CD8-positive, alpha-beta memory T cell (primary cell): ENCODE data around the gene MARCHF6. TPM values are rescaled to one million over a fixed set of nuclear protein-coding genes. Genes with fewer than 3 reads are reported as not detected.

Experiments
- CTCF ChIA-PET: fragments of 350-600 bp; sonication (Branson Sonifier 250); formaldehyde crosslinking; loops from one replicate; lab custom pipeline; 2021; ENCODE audit warnings: antibody characterized with exemption; lab: Charles Lee
- POLR2A ChIA-PET: fragments of 350-600 bp; sonication (Branson Sonifier 250); formaldehyde crosslinking; loops from one replicate; lab custom pipeline; 2021; ENCODE audit warnings: antibody characterized with exemption; lab: Charles Lee
- DNase-seq, 5 donors: peaks; one replicate each; pipeline versions ENCODE4 v3.0.0 to v3.0.0-alpha.2; 2020 to 2022; ENCODE audit warnings: mixed read lengths in 1 of 5
- H3K27ac ChIP-seq: one replicate; pipeline ENCODE4 v1.7.0; 2013; ENCODE audit warnings: low read depth, mild to moderate bottlenecking, low read length, moderate library complexity
- H3K27me3 ChIP-seq: 2 replicates; pipeline ENCODE4 v1.7.0; 2013; ENCODE audit warnings: low read length, mild to moderate bottlenecking; ENCODE audit not compliant: insufficient read depth, poor library complexity, severe bottlenecking
- H3K36me3 ChIP-seq: 2 replicates; pipeline ENCODE4 v1.7.0; 2013; ENCODE audit warnings: mild to moderate bottlenecking, low read length, moderate library complexity; ENCODE audit not compliant: insufficient read depth
- H3K4me1 ChIP-seq: 2 replicates; pipeline ENCODE4 v1.7.0; 2013; ENCODE audit warnings: mild to moderate bottlenecking, low read length, moderate library complexity; ENCODE audit not compliant: insufficient read depth
- H3K4me3 ChIP-seq: 2 replicates; pipeline ENCODE4 v1.7.0; 2013; ENCODE audit warnings: mild to moderate bottlenecking, low read length
- H3K9me3 ChIP-seq: 2 replicates; pipeline ENCODE4 v1.7.0; 2013; ENCODE audit warnings: mild to moderate bottlenecking, low read length
- H3K27ac Mint-ChIP-seq, 8 donors: one replicate each; pipeline ENCODE4 v1.8.0; 2020 to 2021; ENCODE audit warnings: mixed read lengths in 8 of 8, mild to moderate bottlenecking in 6 of 8, inconsistent platforms in 3 of 8, moderate library complexity in 3 of 8
- H3K27me3 Mint-ChIP-seq, 2 donors: one replicate each; pipeline ENCODE4 v1.8.0; 2020 to 2021; ENCODE audit warnings: mixed read lengths in 2 of 2, mild to moderate bottlenecking in 1 of 2, moderate library complexity in 1 of 2
- H3K36me3 Mint-ChIP-seq, 3 donors: one replicate each; pipeline ENCODE4 v1.8.0; 2020 to 2021; ENCODE audit warnings: mixed read lengths in 3 of 3, inconsistent platforms in 1 of 3, mild to moderate bottlenecking in 1 of 3
- H3K4me1 Mint-ChIP-seq, 3 donors: one replicate each; pipeline ENCODE4 v1.8.0; 2020 to 2021; ENCODE audit warnings: mixed read lengths in 3 of 3, inconsistent platforms in 1 of 3, mild to moderate bottlenecking in 1 of 3
- H3K4me3 Mint-ChIP-seq, 7 donors: one replicate each; pipeline ENCODE4 v1.8.0; 2020 to 2021; ENCODE audit warnings: mixed read lengths in 7 of 7, mild to moderate bottlenecking in 6 of 7, moderate library complexity in 4 of 7, inconsistent platforms in 2 of 7
- H3K9me3 Mint-ChIP-seq, 5 donors: one replicate each; pipeline ENCODE4 v1.8.0; 2020 to 2022; ENCODE audit warnings: mixed read lengths in 5 of 5, mild to moderate bottlenecking in 3 of 5, moderate library complexity in 2 of 5, inconsistent platforms in 1 of 5
- polyA plus RNA-seq: library from polyadenylated mRNA; unstranded; fragments of 300-500 nt; fragmentation: Illumina TruSeq; gene quantifications from one replicate; pipeline ENCODE4 v1.2.3, GENCODE V29; 2021
- total RNA-seq, 2 experiments: library from RNA; stranded (reverse); gene quantifications; one replicate each; pipeline ENCODE4 v1.2.3, GENCODE V29; 2021

Gene MARCHF6
- total and polyA plus RNA-seq, 3 experiments from 2014 or later: 54.2 to 110 (median 103) TPM

DNA sequence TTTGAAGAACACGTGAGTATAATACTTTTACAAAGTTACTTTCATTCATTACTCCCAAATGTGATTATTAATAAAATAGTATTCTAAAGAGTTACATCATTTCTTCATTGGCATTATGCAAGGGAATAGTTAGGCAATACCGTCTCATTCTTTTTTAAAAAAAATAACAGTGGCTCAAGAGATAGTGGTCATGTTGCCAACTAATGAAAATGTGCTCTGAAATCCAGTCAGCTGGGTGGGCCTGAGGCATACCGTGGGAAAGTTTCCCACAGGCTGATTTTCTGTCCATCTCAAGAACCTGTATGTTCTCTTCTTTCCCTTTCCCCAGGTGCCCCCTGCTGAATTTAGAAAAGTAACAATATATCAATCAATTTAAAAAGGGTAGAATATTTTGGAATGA, 47.3 kb downstream of the MARCHF6 start:
- CTCF ChIA-PET: interaction anchor here (0.7 kb wide), 1 partner anchor 17 kb away, joined by 3 read pairs; no protein-coding TSS in a partner anchor
- Mint-ChIP-seq H3K4me1 (peaks cover 2 to 18% (median 7%) of the 10 kb centered on the region in 3 donors), H3K36me3 (peaks cover 0 to 82% (median 27%) of the 10 kb centered on the region in 3 donors), H3K27ac (no peak overlapping the region), H3K9me3 (no peaks in the 10 kb centered on the region), H3K4me3 (no peak overlapping the region), H3K27me3 (no peaks in the 10 kb centered on the region)
- no peaks in the 10 kb centered on the region for H3K9me3 ChIP-seq
- peaks cover 58% of the 10 kb centered on the region for H3K36me3 ChIP-seq
- no peaks in the 10 kb centered on the region for H3K27me3 ChIP-seq
- no peaks in the 10 kb centered on the region for H3K4me1 ChIP-seq
- no peak for DNase-seq
- POLR2A ChIA-PET: no interaction called here
- H3K27ac ChIP-seq: no peak overlapping the region
- no peak overlapping the region for H3K4me3 ChIP-seq

DNA sequence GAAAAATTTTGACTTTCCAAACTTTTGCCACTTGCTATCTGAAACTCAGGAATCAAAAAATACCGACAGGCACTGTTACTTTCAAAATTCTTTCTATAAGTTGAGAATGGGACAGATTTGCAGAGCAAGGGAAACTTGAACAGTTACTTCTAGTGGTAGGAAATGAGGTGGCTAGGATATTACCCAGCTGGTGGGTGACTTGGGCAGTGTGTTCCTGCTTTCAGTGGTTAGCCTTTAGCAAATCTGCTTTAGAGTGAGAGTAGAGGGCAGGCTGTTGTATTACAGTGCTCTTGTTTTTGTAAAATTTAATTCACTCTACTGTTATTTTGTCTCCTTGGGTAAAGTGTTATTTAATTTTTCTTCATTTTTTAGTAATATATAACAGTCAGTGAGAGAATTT, 48.0 kb downstream of the MARCHF6 start:
- CTCF ChIA-PET: interaction anchor here (0.7 kb wide), 1 partner anchor 17 kb away, joined by 3 read pairs; no protein-coding TSS in a partner anchor
- no peak overlapping the region for H3K4me3 ChIP-seq
- Mint-ChIP-seq H3K36me3 (peaks cover 0 to 83% (median 22%) of the 10 kb centered on the region in 3 donors), H3K4me3 (no peak overlapping the region), H3K27me3 (no peaks in the 10 kb centered on the region), H3K9me3 (no peaks in the 10 kb centered on the region), H3K27ac (peak overlapping the region in 1 of 8 donors; percentile 35), H3K4me1 (peaks cover 2 to 12% (median 5%) of the 10 kb centered on the region in 3 donors)
- no peak overlapping the region for H3K27ac ChIP-seq
- no peaks in the 10 kb centered on the region for H3K27me3 ChIP-seq
- POLR2A ChIA-PET: no interaction called here
- H3K4me1 ChIP-seq: no peaks in the 10 kb centered on the region
- H3K9me3 ChIP-seq: no peaks in the 10 kb centered on the region
- peaks cover 53% of the 10 kb centered on the region for H3K36me3 ChIP-seq
- no peak for DNase-seq

Other genes starting within 250 kb of the MARCHF6 start
- gene ATPSCKMT, start 103.8 kb upstream of the MARCHF6 start, total RNA-seq: 10 to 100 TPM; 30.6 to 32.5 TPM
- gene ATPSCKMT, start 103.8 kb upstream of the MARCHF6 start, polyA plus RNA-seq: 7.0 TPM
- gene CCT5, start 103.4 kb upstream of the MARCHF6 start, total RNA-seq: 100 to 1,000 TPM; 532 to 537 TPM
- gene CCT5, start 103.4 kb upstream of the MARCHF6 start, polyA plus RNA-seq: 228 TPM
- 1 to 10 TPM; 3.7 to 3.8 TPM for gene CMBL, start 45.8 kb upstream of the MARCHF6 start, total RNA-seq
- 0.97 TPM for gene CMBL, start 45.8 kb upstream of the MARCHF6 start, polyA plus RNA-seq
- under 1 TPM in 1 of 2 experiments, not detected in 1; 0.22 TPM for gene ROPN1L, start 88.2 kb downstream of the MARCHF6 start, total RNA-seq
- 2.9 TPM for gene ROPN1L, start 88.2 kb downstream of the MARCHF6 start, polyA plus RNA-seq
- 10 to 100 TPM; 29.6 to 32.7 TPM for gene ANKRD33B, start 210.4 kb downstream of the MARCHF6 start, total RNA-seq
- gene ANKRD33B, start 210.4 kb downstream of the MARCHF6 start, polyA plus RNA-seq: 0.06 TPM